SK-N-SH (cell line): Measurements from ENCODE around the gene ORC5. TPM values are rescaled to one million over a fixed set of nuclear protein-coding genes. Genes with fewer than 3 reads are reported as not detected.
"Not testable (repeated sequence)": the region's sequence is repeated elsewhere in the genome, so short reads cannot be mapped to it uniquely, and the experiment has no call there.

ENCODE experiments used
- CTCF ChIA-PET: fragments of 300-600, 350-600 bp; formaldehyde crosslinking; extraction: SDS; loops from one replicate; lab custom pipeline; 2021; lab: Yijun Ruan, JAX
- POLR2A ChIA-PET: fragments of 350-600 bp; sonication (Branson Sonifier 250); formaldehyde crosslinking; extraction: SDS; loops from one replicate; lab custom pipeline; 2020; ENCODE audit warnings: antibody characterized with exemption, inconsistent platforms; lab: Yijun Ruan, JAX
- DNase-seq: peaks from one replicate; pipeline ENCODE4 v3.0.0; 2012
- H2AFZ ChIP-seq: fragments of 200-600 bp; sonication (generic); 2 replicates; pipeline ENCODE4 v1.8.1; 2016; ENCODE audit warnings: antibody characterized with exemption, mild to moderate bottlenecking, low read depth
- H3F3A ChIP-seq: fragments of 200-600 bp; sonication (generic); replicated peaks from 2 replicates; pipeline ENCODE3; 2016; ENCODE audit warnings: antibody characterized with exemption, mild to moderate bottlenecking; ENCODE audit not compliant: insufficient read depth
- H3K27ac ChIP-seq, 2 experiments: fragments of 200-500 bp in 1 of 2; fragments of 200-600 bp in 1 of 2; sonication (Bioruptor generic) in 1 of 2; sonication (generic), shearing (Covaris generic) in 1 of 2; 2 replicates each; pipeline versions ENCODE4 v1.5.1 to v1.6.1; 2014 to 2016; ENCODE audit warnings: low read depth in 2 of 2, inconsistent platforms in 1 of 2, low read length in 1 of 2, mild to moderate bottlenecking in 1 of 2, mixed read lengths in 1 of 2
- H3K27me3 ChIP-seq: fragments of 200-600 bp; sonication (generic), shearing (Covaris generic); 2 replicates; pipeline ENCODE4 v1.6.1; 2016; ENCODE audit warnings: mixed run types; ENCODE audit not compliant: insufficient read depth
- H3K36me3 ChIP-seq, 2 experiments: fragments of 200-500 bp in 1 of 2; fragments of 200-600 bp in 1 of 2; sonication (Bioruptor generic) in 1 of 2; sonication (generic) in 1 of 2; replicated peaks in 1 of 2; 2 replicates each; pipeline versions ENCODE3 to v1.5.1; 2014 to 2016; ENCODE audit warnings: low read length in 1 of 2, mild to moderate bottlenecking in 1 of 2; ENCODE audit not compliant: insufficient read depth in 2 of 2, control insufficient read depth in 1 of 2
- H3K4me1 ChIP-seq, 2 experiments: fragments of 200-500 bp in 1 of 2; fragments of 200-600 bp in 1 of 2; sonication (Bioruptor generic) in 1 of 2; sonication (generic), shearing (Covaris generic) in 1 of 2; 2 replicates each; pipeline versions ENCODE4 v1.5.1 to v1.6.1; 2014 to 2016; ENCODE audit warnings: low read depth in 1 of 2, low read length in 1 of 2, mixed run types in 1 of 2; ENCODE audit not compliant: insufficient read depth in 2 of 2, control insufficient read depth in 1 of 2
- H3K4me2 ChIP-seq: fragments of 200-600 bp; sonication (generic), shearing (Covaris generic); 2 replicates; pipeline ENCODE4 v1.6.1; 2017; ENCODE audit warnings: mixed run types
- H3K4me3 ChIP-seq, 2 experiments: fragments of 200-500 bp in 1 of 2; fragments of 200-600 bp in 1 of 2; sonication (Bioruptor generic) in 1 of 2; sonication (generic), shearing (Covaris generic) in 1 of 2; 2 replicates each; pipeline versions ENCODE4 v1.5.1 to v1.8.1; 2014 to 2016; ENCODE audit warnings: low read depth in 2 of 2, inconsistent platforms in 1 of 2, low read length in 1 of 2, mild to moderate bottlenecking in 1 of 2, mixed read lengths in 1 of 2, moderate library complexity in 1 of 2
- H3K79me2 ChIP-seq: fragments of 200-600 bp; sonication (generic); 2 replicates; pipeline ENCODE4 v1.8.1; 2017; ENCODE audit warnings: mild to moderate bottlenecking; ENCODE audit not compliant: insufficient read depth
- H3K9ac ChIP-seq: fragments of 200-600 bp; sonication (generic); 2 replicates; pipeline ENCODE4 v1.6.1; 2017; ENCODE audit warnings: mixed run types
- H3K9me2 ChIP-seq: fragments of 200-600 bp; sonication (generic); 2 replicates; pipeline ENCODE4 v1.6.1; 2017; ENCODE audit warnings: mixed run types
- H3K9me3 ChIP-seq: fragments of 200-600 bp; sonication (generic); 2 replicates; pipeline ENCODE4 v1.6.1; 2017; ENCODE audit warnings: mixed run types, mild to moderate bottlenecking, moderate library complexity
- H4K20me1 ChIP-seq: fragments of 200-600 bp; sonication (generic); 2 replicates; pipeline ENCODE4 v1.6.1; 2017; ENCODE audit warnings: mild to moderate bottlenecking, mixed run types; ENCODE audit not compliant: insufficient read depth
- CHD2 ChIP-seq: fragments of 150-350 bp; IDR thresholded peaks from 2 replicates; pipeline ENCODE4 v1.6.1; 2018; ENCODE audit warnings: low read length; ENCODE audit not compliant: partially characterized antibody
- ELF1 ChIP-seq: IDR thresholded peaks from 2 replicates; pipeline ENCODE4 v1.4.0; 2012
- EZH2phosphoT487 ChIP-seq: fragments of 200-600 bp; sonication (generic); IDR thresholded peaks from 2 replicates; pipeline ENCODE4 v1.6.1; 2017; ENCODE audit warnings: low read depth, mixed run types, mild to moderate bottlenecking, antibody characterized with exemption, moderate library complexity, borderline replicate concordance
- FOXM1 ChIP-seq: IDR thresholded peaks from 2 replicates; pipeline ENCODE4 v1.4.0; 2012; ENCODE audit warnings: low read depth, mild to moderate bottlenecking
- GATA2 ChIP-seq: sonication (generic); formaldehyde crosslinking; IDR thresholded peaks from 2 replicates; pipeline ENCODE4 v1.5.0; 2020; ENCODE audit warnings: mild to moderate bottlenecking, missing genetic modification reagents
- NRF1 ChIP-seq: IDR thresholded peaks from 2 replicates; pipeline ENCODE4 v1.6.1; 2012; ENCODE audit warnings: low read depth, mild to moderate bottlenecking, low read length
- RAD21 ChIP-seq: IDR thresholded peaks from 2 replicates; pipeline ENCODE4 v1.6.1; 2012; ENCODE audit warnings: mild to moderate bottlenecking, low read length
- RCOR1 ChIP-seq: fragments of 150-350 bp; IDR thresholded peaks from 2 replicates; pipeline ENCODE4 v1.6.1; 2017; ENCODE audit warnings: antibody characterized with exemption, low read length
- SMC3 ChIP-seq: IDR thresholded peaks from 2 replicates; pipeline ENCODE4 v1.6.1; 2012; ENCODE audit warnings: low read depth, low read length, improper control_type of control experiment
- WGBS: methylation state at CpG from one replicate; pipeline ENCODE4 v1.1.6; 2017; ENCODE audit warnings: low lambda C conversion rate; 5-methylcytosine and 5-hydroxymethylcytosine counted together
- polyA plus RNA-seq, 3 experiments: library from polyadenylated mRNA; depleted of rRNA; stranded (reverse); fragments of >200 nt; gene quantifications; 2 replicates each; pipeline ENCODE4 v1.2.3, GENCODE V29; 2012
- TF ChIP-seq, protein P1 (sequence below): fragments of 150-350 bp; IDR thresholded peaks from 2 replicates; pipeline ENCODE4 v1.6.1; 2017; ENCODE audit warnings: antibody characterized with exemption, low read length, low read depth, borderline replicate concordance
- TF ChIP-seq, protein P2 (sequence below): fragments of 150-350 bp; IDR thresholded peaks from 2 replicates; pipeline ENCODE4 v1.6.1; 2016; ENCODE audit warnings: mild to moderate bottlenecking, low read depth, low read length
- TF ChIP-seq, protein P3 (sequence below): fragments of 200-600 bp; sonication (generic); IDR thresholded peaks from 2 replicates; pipeline ENCODE4 v1.6.1; 2017; ENCODE audit warnings: antibody characterized with exemption, mild to moderate bottlenecking, moderate library complexity

The ORC5 gene
- polyA plus RNA-seq, 1 of the 3 experiments (the other 2 are of a cell fraction) = 4.7 TPM

DNA sequence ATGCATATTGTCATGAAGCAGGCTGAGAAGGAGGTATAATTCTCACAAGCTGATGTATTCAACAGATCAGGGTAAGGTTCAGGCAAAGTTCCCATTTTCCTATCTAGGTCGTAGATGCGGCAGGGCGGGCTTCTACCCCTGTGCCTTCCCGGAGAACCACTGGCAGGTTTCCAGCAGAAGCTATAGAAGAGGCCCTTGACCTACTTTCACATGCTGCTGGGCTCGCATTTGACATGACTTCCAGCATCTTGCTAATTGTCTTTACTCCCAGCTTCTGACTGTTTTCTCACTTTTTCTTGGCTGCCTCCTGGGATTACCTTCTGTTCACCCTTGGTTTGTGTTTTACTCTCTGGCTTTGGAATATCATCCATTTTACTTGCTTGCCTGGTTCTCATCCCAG lies 32.6 kb upstream of the ORC5 start:
- no peak overlapping the region for H3K4me3 ChIP-seq
- DNase-seq = no peak
- H3K4me1 ChIP-seq = no peaks in the 10 kb centered on the region
- H3K27ac ChIP-seq = no peak overlapping the region
- no peak overlapping the region for H3K9ac ChIP-seq
- no peaks in the 10 kb centered on the region for H3F3A ChIP-seq
- H3K36me3 ChIP-seq = no peaks in the 10 kb centered on the region
- ChIA-PET POLR2A (no interaction called here), CTCF (interaction anchor here (1.4 to 4.7 kb wide), 4 partner anchors 9 to 678 kb away, joined by 4 to 56 read pairs (median 20); no protein-coding TSS in a partner anchor)
- peaks cover 4% of the 10 kb centered on the region; the same call in 1 of the 2 replicates for H3K27me3 ChIP-seq
- no peaks in the 10 kb centered on the region for H3K9me2 ChIP-seq
- H3K4me2 ChIP-seq = no peak overlapping the region
- 7% methylated on average over 5 of the region's 5 CpGs for WGBS
- H2AFZ ChIP-seq = no peak overlapping the region
- H3K79me2 ChIP-seq = no peaks in the 10 kb centered on the region
- TF ChIP-seq GATA2 (no peak), NRF1 (no peak), FOXM1 (no peak), RAD21 (no peak)
- H4K20me1 ChIP-seq = no peaks in the 10 kb centered on the region
- no peaks in the 10 kb centered on the region for H3K9me3 ChIP-seq

DNA sequence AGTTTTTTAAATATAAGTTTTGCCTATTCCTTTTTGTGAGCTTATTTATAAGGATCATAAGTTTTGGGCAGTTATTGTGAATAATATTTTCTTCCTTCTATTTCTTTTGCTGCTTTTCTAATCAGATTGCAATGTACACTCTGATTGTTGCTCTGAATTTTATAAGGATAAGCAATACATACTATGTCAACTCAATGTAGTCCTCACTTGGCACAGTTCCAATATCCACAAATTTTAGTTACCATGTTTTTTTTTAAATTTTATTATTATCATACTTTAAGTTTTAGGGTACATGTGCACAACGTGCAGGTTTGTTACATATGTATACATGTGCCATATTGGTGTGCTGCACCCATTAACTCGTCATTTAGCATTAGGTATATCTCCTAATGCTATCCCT lies 27.2 kb upstream of the ORC5 start:
- peaks cover 0 to 13% of the 10 kb centered on the region in 2 experiments; a peak in 1 of 4 replicates for H3K4me1 ChIP-seq
- H3K27ac ChIP-seq, H3K79me2 ChIP-seq, H3F3A ChIP-seq, H3K9me3 ChIP-seq, H4K20me1 ChIP-seq, H3K4me2 ChIP-seq, DNase-seq, H3K9me2 ChIP-seq, H3K9ac ChIP-seq, H3K36me3 ChIP-seq, H3K4me3 ChIP-seq, H2AFZ ChIP-seq, POLR2A ChIA-PET: not testable (repeated sequence)
- H3K27me3 ChIP-seq = peaks cover 13% of the 10 kb centered on the region; the same call in 1 of the 2 replicates
- CTCF ChIA-PET = interaction anchor here (5.5 to 6.2 kb wide), 2 partner anchors 613 to 627 kb away, joined by 73 to 78 read pairs; no protein-coding TSS in a partner anchor
- WGBS = 20% methylated on average over 2 of the region's 2 CpGs

DNA sequence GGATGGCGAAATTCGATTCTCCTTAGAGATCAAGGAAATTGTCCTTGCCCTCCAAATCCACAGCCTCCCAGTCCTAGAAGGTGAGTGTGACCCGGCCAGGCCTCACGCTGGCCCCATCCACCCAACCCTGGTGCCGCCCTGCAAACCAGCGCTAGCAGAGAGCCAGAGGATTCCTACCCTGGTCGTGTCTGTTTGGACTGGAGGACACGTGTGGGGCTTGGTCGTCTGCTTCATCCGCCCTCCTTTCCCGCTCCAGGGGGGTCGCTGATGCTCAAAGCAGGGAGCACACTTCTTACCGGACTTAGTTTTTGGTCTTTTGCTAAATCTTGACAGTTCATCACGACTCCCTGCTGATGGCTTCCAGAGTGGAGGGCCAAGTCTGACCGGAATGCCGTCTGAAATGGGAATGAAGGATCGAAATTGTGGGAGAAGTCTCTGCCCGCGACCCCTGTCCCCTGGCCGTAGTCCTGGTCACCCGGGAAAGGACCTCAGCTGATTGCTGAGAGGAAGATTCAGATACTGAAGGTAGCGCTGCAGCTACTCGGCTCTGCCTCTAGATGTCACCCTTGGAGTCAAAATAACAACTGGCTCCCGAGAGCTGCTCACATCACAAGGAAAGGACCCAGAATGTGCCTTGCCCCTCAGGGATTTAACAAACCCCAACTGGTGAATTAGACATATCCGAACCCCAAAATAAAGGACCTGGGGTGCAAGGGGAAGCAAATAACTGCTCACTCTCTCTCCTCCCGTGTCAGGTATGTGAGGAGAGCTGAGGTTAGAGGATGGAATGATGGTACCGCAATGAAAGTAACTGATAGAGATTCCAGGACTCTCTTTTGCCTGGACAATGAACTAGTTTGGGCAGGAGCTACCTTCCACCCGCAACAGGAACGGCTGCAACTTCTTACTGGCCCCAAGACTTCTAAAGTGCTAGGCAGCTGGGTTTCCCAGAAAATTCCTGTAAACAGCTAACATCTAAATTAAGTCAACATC lies 23.5 kb upstream of the ORC5 start:
- H3K27me3 ChIP-seq = peaks cover 13% of the 10 kb centered on the region; the same call in 1 of the 2 replicates
- H3K4me1 ChIP-seq = peaks cover 0 to 13% of the 10 kb centered on the region in 2 experiments; a peak in 1 of 4 replicates
- no peaks in the 10 kb centered on the region for H3F3A ChIP-seq
- no peaks in the 10 kb centered on the region for H4K20me1 ChIP-seq
- 20% methylated on average over 27 of the region's 29 CpGs for WGBS
- H3K9me3 ChIP-seq = no peaks in the 10 kb centered on the region
- POLR2A ChIA-PET = no interaction called here
- no peaks in the 10 kb centered on the region for H3K79me2 ChIP-seq
- no peak overlapping the region for H2AFZ ChIP-seq
- no peak overlapping the region for H3K9ac ChIP-seq
- H3K9me2 ChIP-seq = no peaks in the 10 kb centered on the region
- no peaks in the 10 kb centered on the region for H3K36me3 ChIP-seq
- peak; percentile 79 for DNase-seq
- CTCF ChIA-PET = interaction anchor here (0.6 to 6.2 kb wide), 83 partner anchors 9 to 1382 kb away, joined by 3 to 89 read pairs (median 4); partner anchors contain the start of gene ORC5
- no peak overlapping the region; a peak in 2 of 4 replicates for H3K4me3 ChIP-seq
- H3K4me2 ChIP-seq = no peak overlapping the region
- H3K27ac ChIP-seq = no peak overlapping the region
- TF ChIP-seq SMC3 (peak; percentile 84), ELF1 (no peak), RCOR1 (no peak; the same call in 1 of the 2 replicates), CHD2 (peak; percentile 25), EZH2phosphoT487 (no peak), RAD21 (peak; percentile 91), FOXM1 (no peak)
- TF ChIP-seq, protein P1, sequence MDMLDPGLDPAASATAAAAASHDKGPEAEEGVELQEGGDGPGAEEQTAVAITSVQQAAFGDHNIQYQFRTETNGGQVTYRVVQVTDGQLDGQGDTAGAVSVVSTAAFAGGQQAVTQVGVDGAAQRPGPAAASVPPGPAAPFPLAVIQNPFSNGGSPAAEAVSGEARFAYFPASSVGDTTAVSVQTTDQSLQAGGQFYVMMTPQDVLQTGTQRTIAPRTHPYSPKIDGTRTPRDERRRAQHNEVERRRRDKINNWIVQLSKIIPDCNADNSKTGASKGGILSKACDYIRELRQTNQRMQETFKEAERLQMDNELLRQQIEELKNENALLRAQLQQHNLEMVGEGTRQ = 0 out of 2 replicates have a peak, but pooled peaks have one; percentile 15
- TF ChIP-seq, protein P2, sequence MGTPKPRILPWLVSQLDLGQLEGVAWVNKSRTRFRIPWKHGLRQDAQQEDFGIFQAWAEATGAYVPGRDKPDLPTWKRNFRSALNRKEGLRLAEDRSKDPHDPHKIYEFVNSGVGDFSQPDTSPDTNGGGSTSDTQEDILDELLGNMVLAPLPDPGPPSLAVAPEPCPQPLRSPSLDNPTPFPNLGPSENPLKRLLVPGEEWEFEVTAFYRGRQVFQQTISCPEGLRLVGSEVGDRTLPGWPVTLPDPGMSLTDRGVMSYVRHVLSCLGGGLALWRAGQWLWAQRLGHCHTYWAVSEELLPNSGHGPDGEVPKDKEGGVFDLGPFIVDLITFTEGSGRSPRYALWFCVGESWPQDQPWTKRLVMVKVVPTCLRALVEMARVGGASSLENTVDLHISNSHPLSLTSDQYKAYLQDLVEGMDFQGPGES = no peak
- TF ChIP-seq, protein P3, sequence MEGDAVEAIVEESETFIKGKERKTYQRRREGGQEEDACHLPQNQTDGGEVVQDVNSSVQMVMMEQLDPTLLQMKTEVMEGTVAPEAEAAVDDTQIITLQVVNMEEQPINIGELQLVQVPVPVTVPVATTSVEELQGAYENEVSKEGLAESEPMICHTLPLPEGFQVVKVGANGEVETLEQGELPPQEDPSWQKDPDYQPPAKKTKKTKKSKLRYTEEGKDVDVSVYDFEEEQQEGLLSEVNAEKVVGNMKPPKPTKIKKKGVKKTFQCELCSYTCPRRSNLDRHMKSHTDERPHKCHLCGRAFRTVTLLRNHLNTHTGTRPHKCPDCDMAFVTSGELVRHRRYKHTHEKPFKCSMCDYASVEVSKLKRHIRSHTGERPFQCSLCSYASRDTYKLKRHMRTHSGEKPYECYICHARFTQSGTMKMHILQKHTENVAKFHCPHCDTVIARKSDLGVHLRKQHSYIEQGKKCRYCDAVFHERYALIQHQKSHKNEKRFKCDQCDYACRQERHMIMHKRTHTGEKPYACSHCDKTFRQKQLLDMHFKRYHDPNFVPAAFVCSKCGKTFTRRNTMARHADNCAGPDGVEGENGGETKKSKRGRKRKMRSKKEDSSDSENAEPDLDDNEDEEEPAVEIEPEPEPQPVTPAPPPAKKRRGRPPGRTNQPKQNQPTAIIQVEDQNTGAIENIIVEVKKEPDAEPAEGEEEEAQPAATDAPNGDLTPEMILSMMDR = peak; percentile 94
